ENCODE measurements around the gene RAB31. TPM values are rescaled to one million over a fixed set of nuclear protein-coding genes. Genes with fewer than 3 reads are reported as not detected.

RAB31 gene
- total and polyA plus RNA-seq, 2 donors from 2014 or later = 17.3 to 77.1 TPM

DNA sequence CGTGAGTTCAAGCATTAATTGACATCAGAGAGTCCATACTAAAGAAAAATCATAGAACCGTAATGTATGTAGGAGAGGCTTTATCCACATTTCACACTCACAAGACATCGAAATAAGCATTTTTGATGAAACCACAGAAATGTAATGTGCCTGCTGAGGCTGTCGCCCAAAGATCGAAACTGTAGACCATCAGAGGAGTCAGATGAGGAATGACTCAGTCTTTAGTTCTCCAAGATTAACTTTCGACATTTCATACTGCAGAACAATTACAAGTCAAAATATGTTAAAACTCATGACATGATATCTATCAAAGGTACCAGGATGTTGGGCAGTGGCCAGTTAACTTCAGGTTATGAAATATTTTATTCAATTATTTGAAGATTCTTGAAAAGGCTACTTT lies 79.6 kb downstream of the RAB31 start:
- TF ChIP-seq, protein P1, sequence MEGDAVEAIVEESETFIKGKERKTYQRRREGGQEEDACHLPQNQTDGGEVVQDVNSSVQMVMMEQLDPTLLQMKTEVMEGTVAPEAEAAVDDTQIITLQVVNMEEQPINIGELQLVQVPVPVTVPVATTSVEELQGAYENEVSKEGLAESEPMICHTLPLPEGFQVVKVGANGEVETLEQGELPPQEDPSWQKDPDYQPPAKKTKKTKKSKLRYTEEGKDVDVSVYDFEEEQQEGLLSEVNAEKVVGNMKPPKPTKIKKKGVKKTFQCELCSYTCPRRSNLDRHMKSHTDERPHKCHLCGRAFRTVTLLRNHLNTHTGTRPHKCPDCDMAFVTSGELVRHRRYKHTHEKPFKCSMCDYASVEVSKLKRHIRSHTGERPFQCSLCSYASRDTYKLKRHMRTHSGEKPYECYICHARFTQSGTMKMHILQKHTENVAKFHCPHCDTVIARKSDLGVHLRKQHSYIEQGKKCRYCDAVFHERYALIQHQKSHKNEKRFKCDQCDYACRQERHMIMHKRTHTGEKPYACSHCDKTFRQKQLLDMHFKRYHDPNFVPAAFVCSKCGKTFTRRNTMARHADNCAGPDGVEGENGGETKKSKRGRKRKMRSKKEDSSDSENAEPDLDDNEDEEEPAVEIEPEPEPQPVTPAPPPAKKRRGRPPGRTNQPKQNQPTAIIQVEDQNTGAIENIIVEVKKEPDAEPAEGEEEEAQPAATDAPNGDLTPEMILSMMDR (IDR thresholded peaks at IDR 0.05; ENCODE audit: borderline replicate concordance, extremely low read depth, insufficient read depth) = no peak

DNA sequence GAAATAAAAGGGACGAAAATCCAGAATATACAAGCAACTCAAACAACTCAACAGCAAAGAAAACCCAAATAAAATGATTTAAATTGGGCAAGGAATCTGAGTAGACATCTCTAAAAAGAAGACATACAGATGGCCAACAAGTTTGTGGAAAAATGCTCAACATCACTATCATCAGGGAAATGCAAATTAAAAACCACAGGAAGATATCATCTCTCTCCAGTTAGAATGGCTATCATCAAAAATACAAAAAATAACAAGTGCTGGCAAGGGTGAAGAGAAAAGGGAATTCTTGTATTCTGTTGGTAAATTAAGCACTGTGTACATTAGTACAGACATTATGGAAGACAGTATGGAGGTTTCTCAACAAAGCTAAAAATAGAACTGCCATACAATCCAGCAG lies 80.0 kb downstream of the RAB31 start:
- no peak for DNase-seq

More for the DNA sequence above, 79.6 kb downstream of the RAB31 start:
- no peaks in the 10 kb centered on the region for H3K27me3 ChIP-seq (ENCODE audit: control insufficient read depth, insufficient read depth, low read length)
- peaks cover 0 to 2% (median 0%) of the 10 kb centered on the region in 3 donors for H3K36me3 ChIP-seq (ENCODE audit: control insufficient read depth in 2 of 3, insufficient read depth in 3 of 3, low read length in 3 of 3)
- H3K9ac ChIP-seq (ENCODE audit: low read length in 3 of 3) = no peak overlapping the region
- H3K27ac ChIP-seq (ENCODE audit: low read depth in 2 of 2, low read length in 2 of 2) = no peak overlapping the region
- DNase-seq (no peak), FAIRE-seq (no peak)
- intact Hi-C loops (cut with DNase I) = no loop called here
- H3K4me3 ChIP-seq (ENCODE audit: low read length in 3 of 3) = no peak overlapping the region
- no peaks in the 10 kb centered on the region for H3K4me1 ChIP-seq (ENCODE audit: control insufficient read depth in 2 of 3, insufficient read depth in 2 of 3, low read depth in 1 of 3, low read length in 3 of 3)
- no peaks in the 10 kb centered on the region for H3K9me3 ChIP-seq (ENCODE audit: control insufficient read depth in 2 of 3, insufficient read depth in 1 of 3, low read length in 3 of 3)

DNA sequence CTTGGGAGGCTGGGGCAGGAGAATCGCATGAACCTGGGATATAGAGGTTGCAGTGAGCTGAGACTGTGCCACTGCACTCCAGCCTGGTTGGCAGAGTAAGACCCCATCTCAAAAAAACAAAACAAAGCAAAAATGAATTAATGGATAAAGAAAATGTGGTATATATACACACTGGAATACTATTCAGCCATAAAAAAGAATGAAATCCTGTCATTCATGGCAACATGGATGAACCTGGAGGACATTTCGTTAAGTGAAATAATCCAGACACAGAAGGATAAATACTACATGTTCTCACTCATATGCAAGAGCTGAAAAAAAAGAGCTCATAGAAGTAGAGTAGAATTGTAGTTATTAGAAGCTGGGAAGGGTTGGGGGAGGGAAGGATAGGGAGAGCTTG lies 80.8 kb downstream of the RAB31 start:
- H3K9me3 ChIP-seq (ENCODE audit: control insufficient read depth in 2 of 3, insufficient read depth in 1 of 3, low read length in 3 of 3) = no peaks in the 10 kb centered on the region
- no peak overlapping the region for H3K4me3 ChIP-seq (ENCODE audit: low read length in 3 of 3)
- peaks cover 0 to 2% (median 0%) of the 10 kb centered on the region in 3 donors for H3K36me3 ChIP-seq (ENCODE audit: control insufficient read depth in 2 of 3, insufficient read depth in 3 of 3, low read length in 3 of 3)
- H3K27ac ChIP-seq (ENCODE audit: low read depth in 2 of 2, low read length in 2 of 2) = no peak overlapping the region
- no peak for DNase-seq
- TF ChIP-seq, protein P1 (IDR thresholded peaks at IDR 0.05; ENCODE audit: borderline replicate concordance, extremely low read depth, insufficient read depth) = no peak
- H3K4me1 ChIP-seq (ENCODE audit: control insufficient read depth in 2 of 3, insufficient read depth in 2 of 3, low read depth in 1 of 3, low read length in 3 of 3) = no peaks in the 10 kb centered on the region
- intact Hi-C loops (cut with DNase I) = no loop called here
- FAIRE-seq = no peak
- no peaks in the 10 kb centered on the region for H3K27me3 ChIP-seq (ENCODE audit: control insufficient read depth, insufficient read depth, low read length)
- no peak overlapping the region for H3K9ac ChIP-seq (ENCODE audit: low read length in 3 of 3)

More for the DNA sequence above, 80.0 kb downstream of the RAB31 start:
- no peak for FAIRE-seq
- intact Hi-C loops (cut with DNase I) = no loop called here
- Histone ChIP-seq H3K9me3 (ENCODE audit: control insufficient read depth in 2 of 3, insufficient read depth in 1 of 3, low read length in 3 of 3) (no peaks in the 10 kb centered on the region), H3K36me3 (ENCODE audit: control insufficient read depth in 2 of 3, insufficient read depth in 3 of 3, low read length in 3 of 3) (peaks cover 0 to 2% (median 0%) of the 10 kb centered on the region in 3 donors), H3K4me3 (ENCODE audit: low read length in 3 of 3) (no peak overlapping the region), H3K27ac (ENCODE audit: low read depth in 2 of 2, low read length in 2 of 2) (no peak overlapping the region), H3K9ac (ENCODE audit: low read length in 3 of 3) (no peak overlapping the region), H3K27me3 (ENCODE audit: control insufficient read depth, insufficient read depth, low read length) (no peaks in the 10 kb centered on the region), H3K4me1 (ENCODE audit: control insufficient read depth in 2 of 3, insufficient read depth in 2 of 3, low read depth in 1 of 3, low read length in 3 of 3) (no peaks in the 10 kb centered on the region)
- TF ChIP-seq, protein P1 (IDR thresholded peaks at IDR 0.05; ENCODE audit: borderline replicate concordance, extremely low read depth, insufficient read depth) = no peak

DNA sequence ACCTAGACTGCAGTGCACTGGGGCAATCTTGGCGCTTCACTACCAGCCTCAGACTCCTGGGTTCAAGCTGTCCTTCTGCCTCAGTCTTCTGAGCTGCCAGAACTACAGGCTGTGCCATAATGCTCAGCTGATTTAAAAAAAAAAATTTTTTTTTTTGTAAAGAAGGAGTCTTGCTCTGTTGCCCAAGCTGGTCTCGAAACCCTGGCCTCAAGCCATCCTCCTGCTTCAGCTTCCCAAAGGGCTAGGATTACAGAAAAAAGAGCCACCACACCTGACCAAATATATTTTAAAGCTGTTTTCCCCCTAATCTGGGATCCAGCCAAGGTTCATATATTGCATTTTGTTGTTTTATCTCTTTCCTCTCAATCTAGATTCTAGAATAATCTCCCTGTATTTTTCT lies 82.2 kb downstream of the RAB31 start:
- Histone ChIP-seq H3K36me3 (ENCODE audit: control insufficient read depth in 2 of 3, insufficient read depth in 3 of 3, low read length in 3 of 3) (peaks cover 0 to 2% (median 0%) of the 10 kb centered on the region in 3 donors), H3K27me3 (ENCODE audit: control insufficient read depth, insufficient read depth, low read length) (no peaks in the 10 kb centered on the region), H3K4me3 (ENCODE audit: low read length in 3 of 3) (no peak overlapping the region), H3K4me1 (ENCODE audit: control insufficient read depth in 2 of 3, insufficient read depth in 2 of 3, low read depth in 1 of 3, low read length in 3 of 3) (no peaks in the 10 kb centered on the region), H3K9ac (ENCODE audit: low read length in 3 of 3) (no peak overlapping the region), H3K27ac (ENCODE audit: low read depth in 2 of 2, low read length in 2 of 2) (no peak overlapping the region), H3K9me3 (ENCODE audit: control insufficient read depth in 2 of 3, insufficient read depth in 1 of 3, low read length in 3 of 3) (no peaks in the 10 kb centered on the region)
- DNase-seq (no peak), FAIRE-seq (no peak)
- intact Hi-C loops (cut with DNase I) = no loop called here
- TF ChIP-seq, protein P1 (IDR thresholded peaks at IDR 0.05; ENCODE audit: borderline replicate concordance, extremely low read depth, insufficient read depth) = no peak
